ENCODE results near the gene GFI1. TPM values are rescaled to one million over a fixed set of nuclear protein-coding genes. Genes with fewer than 3 reads are reported as not detected.
A peak's percentile ranks its signal among the peaks of the same experiment; 100 is the strongest.

GFI1 gene
- polyA plus RNA-seq, 1 of the 3 experiments (the other 2 are of a cell fraction), result 0.18 TPM

DNA sequence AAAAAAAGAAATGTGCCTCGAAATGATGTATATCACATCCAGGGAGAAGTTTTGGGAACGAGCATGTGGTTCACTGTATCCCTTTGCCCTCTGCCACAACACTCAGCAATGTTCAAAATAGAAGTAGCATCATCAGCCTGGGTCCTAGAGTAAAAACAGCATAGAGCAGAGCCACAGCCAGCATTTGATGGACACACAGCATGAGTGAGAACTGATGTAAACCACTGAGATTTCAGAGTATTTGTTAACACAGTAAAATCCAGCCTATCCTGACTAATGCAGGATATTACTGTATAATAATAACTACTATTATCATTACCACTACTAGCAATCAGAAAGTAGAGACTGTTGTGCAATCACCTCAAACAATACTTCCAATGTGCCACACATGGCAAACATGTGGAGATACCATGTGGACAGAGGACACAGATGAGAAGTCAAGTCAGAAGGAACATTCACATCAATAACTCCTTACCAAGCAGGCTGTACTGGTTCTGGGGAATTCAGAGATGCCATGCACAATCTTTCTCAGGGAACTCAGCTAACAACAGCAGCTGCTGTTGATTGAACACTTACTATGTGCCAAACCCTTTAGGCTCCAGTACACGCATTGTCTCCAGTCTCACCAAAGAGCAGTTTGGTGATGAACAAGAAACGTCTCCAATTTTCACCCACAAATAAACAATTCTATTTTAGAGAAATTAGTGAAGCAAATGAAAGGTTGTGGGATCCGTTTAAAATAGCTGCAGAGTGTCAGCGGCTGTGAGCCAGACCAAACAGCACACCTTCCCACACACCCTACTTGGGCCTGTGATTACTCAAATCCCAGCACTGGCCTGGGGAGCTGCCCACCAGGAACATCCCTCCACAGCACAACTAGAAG lies 16.6 kb upstream of the GFI1 start:
- 83% methylated on average over 6 of the region's 6 CpGs for WGBS (ENCODE audit: low lambda C conversion rate)
- H2AFZ ChIP-seq (ENCODE audit: low read depth), result no peak overlapping the region
- no peaks in the 10 kb centered on the region for H3K27me3 ChIP-seq (ENCODE audit: insufficient read depth)
- POLR2A ChIA-PET, result no interaction called here
- no peaks in the 10 kb centered on the region for H4K20me1 ChIP-seq (ENCODE audit: insufficient read depth)
- H3F3A ChIP-seq (replicated peaks; ENCODE audit: insufficient read depth), result no peaks in the 10 kb centered on the region
- H3K9me3 ChIP-seq, result no peaks in the 10 kb centered on the region
- H3K4me1 ChIP-seq (ENCODE audit: control insufficient read depth in 1 of 2, insufficient read depth in 2 of 2, low read depth in 1 of 2, low read length in 1 of 2), result 0 out of 4 replicates have a peak, but pooled peaks cover 0 to 5% of the 10 kb centered on the region in 2 experiments
- CTCF ChIA-PET, result no interaction called here
- H3K9me2 ChIP-seq, result no peaks in the 10 kb centered on the region
- no peak for DNase-seq
- H3K4me2 ChIP-seq, result no peak overlapping the region
- TF ChIP-seq CHD2 (IDR thresholded peaks at IDR 0.05; ENCODE audit: low read length, partially characterized antibody) (no peak), TCF12 (IDR thresholded peaks at IDR 0.05) (no peak), FOXM1 (IDR thresholded peaks at IDR 0.05; ENCODE audit: low read depth) (no peak), MXI1 (IDR thresholded peaks at IDR 0.05; ENCODE audit: low read depth, low read length) (no peak), GABPA (IDR thresholded peaks at IDR 0.05; ENCODE audit: low read depth) (no peak), GATA2 (CRISPR knock-in tag; IDR thresholded peaks at IDR 0.05) (no peak)
- H3K79me2 ChIP-seq (ENCODE audit: insufficient read depth), result no peaks in the 10 kb centered on the region
- H3K9ac ChIP-seq, result no peak overlapping the region
- peaks cover 0 to 4% of the 10 kb centered on the region in 2 experiments for H3K36me3 ChIP-seq (replicated peaks in 1 of 2; ENCODE audit: control insufficient read depth in 1 of 2, insufficient read depth in 2 of 2, low read length in 1 of 2)
- 0 out of 4 replicates have a peak overlapping the region, but pooled peaks of 1 of the 2 experiments have one; percentile 56 for H3K27ac ChIP-seq (ENCODE audit: low read depth in 2 of 2, low read length in 1 of 2)
- no peak overlapping the region for H3K4me3 ChIP-seq (ENCODE audit: low read depth in 2 of 2, low read length in 1 of 2)

DNA sequence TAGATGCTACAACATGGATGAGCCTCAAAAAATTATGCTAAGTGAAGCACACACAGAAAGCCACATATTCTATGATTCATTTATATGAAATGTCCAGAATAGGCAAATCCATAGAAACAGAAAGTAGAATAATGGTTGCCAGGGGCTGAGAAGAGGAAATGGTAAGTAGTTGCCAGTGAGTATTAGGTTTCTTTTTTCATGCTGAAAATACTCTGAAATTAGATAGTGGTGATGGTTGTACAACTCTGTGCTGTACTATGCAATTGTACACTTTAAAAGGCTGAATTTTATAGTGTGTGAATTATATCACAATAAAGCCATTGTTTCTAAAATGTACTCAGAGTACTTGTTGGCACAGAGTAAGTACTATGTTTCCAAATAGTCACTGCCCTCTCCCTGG lies 15.5 kb upstream of the GFI1 start:
- POLR2A ChIA-PET, result no interaction called here
- CTCF ChIA-PET, result no interaction called here
- 0 out of 2 replicates have a peak, but pooled peaks have one; percentile 15 for TF ChIP-seq JUND (IDR thresholded peaks at IDR 0.05)
- no peak for TF ChIP-seq ELF1 (IDR thresholded peaks at IDR 0.05)
- peak; percentile 42; the same call in 1 of the 2 replicates for TF ChIP-seq FOSL2 (IDR thresholded peaks at IDR 0.05; ENCODE audit: borderline replicate concordance, low read depth)
- TF ChIP-seq, protein P1, sequence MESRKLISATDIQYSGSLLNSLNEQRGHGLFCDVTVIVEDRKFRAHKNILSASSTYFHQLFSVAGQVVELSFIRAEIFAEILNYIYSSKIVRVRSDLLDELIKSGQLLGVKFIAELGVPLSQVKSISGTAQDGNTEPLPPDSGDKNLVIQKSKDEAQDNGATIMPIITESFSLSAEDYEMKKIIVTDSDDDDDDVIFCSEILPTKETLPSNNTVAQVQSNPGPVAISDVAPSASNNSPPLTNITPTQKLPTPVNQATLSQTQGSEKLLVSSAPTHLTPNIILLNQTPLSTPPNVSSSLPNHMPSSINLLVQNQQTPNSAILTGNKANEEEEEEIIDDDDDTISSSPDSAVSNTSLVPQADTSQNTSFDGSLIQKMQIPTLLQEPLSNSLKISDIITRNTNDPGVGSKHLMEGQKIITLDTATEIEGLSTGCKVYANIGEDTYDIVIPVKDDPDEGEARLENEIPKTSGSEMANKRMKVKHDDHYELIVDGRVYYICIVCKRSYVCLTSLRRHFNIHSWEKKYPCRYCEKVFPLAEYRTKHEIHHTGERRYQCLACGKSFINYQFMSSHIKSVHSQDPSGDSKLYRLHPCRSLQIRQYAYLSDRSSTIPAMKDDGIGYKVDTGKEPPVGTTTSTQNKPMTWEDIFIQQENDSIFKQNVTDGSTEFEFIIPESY (IDR thresholded peaks at IDR 0.05; ENCODE audit: borderline replicate concordance, low read depth), result no peak
- TF ChIP-seq SIN3A (IDR thresholded peaks at IDR 0.05; ENCODE audit: borderline replicate concordance, low read depth, low read length), result no peak
- no peak for TF ChIP-seq MXI1 (IDR thresholded peaks at IDR 0.05; ENCODE audit: low read depth, low read length)
- TF ChIP-seq, protein P2, sequence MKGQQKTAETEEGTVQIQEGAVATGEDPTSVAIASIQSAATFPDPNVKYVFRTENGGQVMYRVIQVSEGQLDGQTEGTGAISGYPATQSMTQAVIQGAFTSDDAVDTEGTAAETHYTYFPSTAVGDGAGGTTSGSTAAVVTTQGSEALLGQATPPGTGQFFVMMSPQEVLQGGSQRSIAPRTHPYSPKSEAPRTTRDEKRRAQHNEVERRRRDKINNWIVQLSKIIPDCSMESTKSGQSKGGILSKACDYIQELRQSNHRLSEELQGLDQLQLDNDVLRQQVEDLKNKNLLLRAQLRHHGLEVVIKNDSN (IDR thresholded peaks at IDR 0.05; ENCODE audit: borderline replicate concordance, low read depth), result no peak
- no peak for TF ChIP-seq RFX5 (IDR thresholded peaks at IDR 0.05; ENCODE audit: low read length)
- Histone ChIP-seq H3K4me2 (peak overlapping the region; percentile 18; the same call in 1 of the 2 replicates), H3K9me2 (no peaks in the 10 kb centered on the region), H3K79me2 (ENCODE audit: insufficient read depth) (no peaks in the 10 kb centered on the region), H3F3A (replicated peaks; ENCODE audit: insufficient read depth) (no peaks in the 10 kb centered on the region), H3K9me3 (no peaks in the 10 kb centered on the region), H2AFZ (ENCODE audit: low read depth) (peak overlapping the region; percentile 52; the same call in 1 of the 2 replicates), H3K27ac (ENCODE audit: low read depth in 2 of 2, low read length in 1 of 2) (peak overlapping the region in 1 of 2 experiments; percentile 56; a peak in 2 of 4 replicates), H3K4me1 (ENCODE audit: control insufficient read depth in 1 of 2, insufficient read depth in 2 of 2, low read depth in 1 of 2, low read length in 1 of 2) (0 out of 4 replicates have a peak, but pooled peaks cover 0 to 5% of the 10 kb centered on the region in 2 experiments), H3K36me3 (replicated peaks in 1 of 2; ENCODE audit: control insufficient read depth in 1 of 2, insufficient read depth in 2 of 2, low read length in 1 of 2) (peaks cover 0 to 1% of the 10 kb centered on the region in 2 experiments), H3K9ac (no peak overlapping the region), H3K4me3 (ENCODE audit: low read depth in 2 of 2, low read length in 1 of 2) (no peak overlapping the region), H4K20me1 (ENCODE audit: insufficient read depth) (no peaks in the 10 kb centered on the region), H3K27me3 (ENCODE audit: insufficient read depth) (no peaks in the 10 kb centered on the region)
- no peak for DNase-seq
